Activated T-cell treated with anti-CD3 and anti-CD28 coated beads for 24 hours (primary cell): ENCODE data around the gene STK17A.
A peak's percentile ranks its signal among the peaks of the same experiment; 100 is the strongest.

Experiments used
- DNase-seq: peaks from one replicate; pipeline ENCODE4 v3.0.0-alpha.2; 2020; ENCODE audit warnings: low read depth

Gene STK17A

DNA sequence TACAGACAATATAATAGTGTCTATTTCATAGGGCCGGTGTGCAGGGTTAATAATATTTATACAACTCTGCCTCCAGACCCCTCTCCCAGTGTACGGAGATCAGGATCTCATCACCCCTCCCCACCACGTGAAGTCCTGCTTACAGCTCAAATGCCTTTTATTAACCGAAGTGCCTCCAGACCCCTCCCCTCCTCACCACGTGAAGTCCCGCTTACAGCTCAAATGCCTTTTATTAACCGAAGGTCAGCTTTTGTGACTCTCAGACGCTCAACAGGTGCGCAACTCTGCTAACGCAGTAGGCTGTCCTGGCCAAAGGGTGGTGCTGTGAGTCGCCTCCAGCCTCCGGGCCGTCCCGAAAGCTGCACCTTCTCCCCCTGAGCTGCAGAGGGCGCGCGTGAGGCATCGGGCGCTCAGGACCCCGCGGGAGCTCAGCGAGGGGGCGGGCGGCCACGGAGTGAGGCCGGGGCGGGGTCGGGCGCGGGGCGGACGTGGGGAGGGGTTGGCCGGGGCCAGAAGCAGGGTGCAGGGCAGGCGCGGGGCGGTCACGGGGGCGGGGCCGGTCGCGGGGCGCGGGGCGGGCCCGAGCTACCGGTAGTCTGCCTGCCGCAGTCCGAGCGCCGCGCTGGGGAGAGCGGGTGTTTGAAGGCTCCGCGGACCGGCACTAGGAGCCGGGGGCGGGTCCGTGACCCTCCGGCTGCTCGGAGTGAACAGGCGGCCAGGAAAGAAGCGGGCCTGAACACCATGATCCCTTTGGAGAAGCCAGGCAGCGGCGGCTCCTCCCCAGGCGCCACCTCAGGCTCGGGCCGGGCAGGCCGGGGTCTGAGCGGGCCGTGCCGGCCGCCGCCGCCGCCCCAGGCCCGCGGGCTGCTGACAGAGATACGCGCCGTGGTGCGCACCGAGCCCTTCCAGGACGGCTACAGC, at the start of gene STK17A:
Gene STK17A, plus strand, starts transcription at position 606 of the 921 bp plus-strand sequence. Its CDS starts 136 bp downstream, at position 742.
- DNase-seq: peak; percentile 95

GRCh38 chr7:43533801-43534479, 49.0 kb upstream of the STK17A start:
- DNase-seq: no peak

GRCh38 chr7:43535031-43535451, 47.9 kb upstream of the STK17A start:
- DNase-seq: no peak

- DNase-seq: no peak
Observed at GRCh38 chr7:43535810-43536585, 46.9 kb upstream of the STK17A start.

GRCh38 chr7:43536773-43537172, 46.1 kb upstream of the STK17A start:
- no peak for DNase-seq

DNA sequence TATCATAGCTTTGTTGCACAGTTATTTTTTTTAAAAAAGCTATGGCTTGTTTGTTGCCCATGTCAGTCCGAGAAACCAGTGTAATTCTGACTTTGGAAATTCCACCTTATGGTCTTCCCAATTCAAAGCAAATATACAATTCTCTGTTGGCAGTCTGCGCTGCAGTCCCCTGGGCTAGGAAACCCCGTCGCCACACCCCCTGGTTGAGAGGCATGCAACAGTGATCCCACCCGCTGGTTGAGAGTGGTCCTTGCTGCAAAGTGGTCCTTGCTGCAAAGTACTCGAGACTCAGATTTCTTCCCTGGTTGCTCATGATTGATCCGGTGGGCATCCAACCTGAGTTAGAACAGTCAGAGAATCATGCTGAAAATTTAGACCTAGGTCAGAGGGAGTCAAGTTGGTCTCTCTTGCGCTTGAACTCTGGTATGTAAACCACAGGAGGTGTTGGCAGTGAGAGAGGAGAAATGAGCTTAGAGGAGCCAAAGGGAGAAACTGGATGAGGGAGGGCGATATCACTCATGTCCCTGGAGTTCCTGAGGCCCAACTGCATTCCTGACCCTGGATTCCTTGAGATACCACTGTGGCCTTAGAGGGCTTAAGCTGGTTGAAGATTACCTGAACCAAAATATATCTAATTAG, 45.0 kb upstream of the STK17A start:
- DNase-seq: no peak

- no peak for DNase-seq
Observed at GRCh38 chr7:43538404-43538771, 44.5 kb upstream of the STK17A start.

DNA sequence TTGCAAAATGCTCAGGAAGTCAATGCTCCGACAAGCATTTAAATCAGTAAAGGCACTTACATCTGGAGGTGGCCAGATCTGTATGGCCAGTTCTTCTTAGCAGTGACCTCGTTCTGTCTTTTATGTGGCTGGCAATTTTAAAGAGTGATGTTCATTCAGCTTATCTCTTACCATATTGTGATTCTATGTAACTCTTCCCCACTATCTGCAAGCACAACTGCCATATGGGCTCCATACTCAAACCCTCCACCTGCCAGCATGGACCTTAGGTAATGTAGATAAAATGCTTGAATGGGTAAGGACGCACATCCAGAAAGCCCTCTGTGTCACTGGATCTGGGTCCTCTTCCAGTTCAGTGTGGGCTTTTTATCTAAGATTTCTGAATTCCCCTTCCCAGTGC, 42.4 kb upstream of the STK17A start:
- no peak for DNase-seq

- no peak for DNase-seq
Observed at GRCh38 chr7:43542716-43543115, 40.2 kb upstream of the STK17A start.

GRCh38 chr7:43546231-43546630, 36.7 kb upstream of the STK17A start:
- DNase-seq: no peak

GRCh38 chr7:43550427-43550826, 32.5 kb upstream of the STK17A start:
- no peak for DNase-seq

GRCh38 chr7:43552122-43552521, 30.8 kb upstream of the STK17A start:
- no peak for DNase-seq

GRCh38 chr7:43553999-43554398, 28.9 kb upstream of the STK17A start:
- DNase-seq: no peak

DNA sequence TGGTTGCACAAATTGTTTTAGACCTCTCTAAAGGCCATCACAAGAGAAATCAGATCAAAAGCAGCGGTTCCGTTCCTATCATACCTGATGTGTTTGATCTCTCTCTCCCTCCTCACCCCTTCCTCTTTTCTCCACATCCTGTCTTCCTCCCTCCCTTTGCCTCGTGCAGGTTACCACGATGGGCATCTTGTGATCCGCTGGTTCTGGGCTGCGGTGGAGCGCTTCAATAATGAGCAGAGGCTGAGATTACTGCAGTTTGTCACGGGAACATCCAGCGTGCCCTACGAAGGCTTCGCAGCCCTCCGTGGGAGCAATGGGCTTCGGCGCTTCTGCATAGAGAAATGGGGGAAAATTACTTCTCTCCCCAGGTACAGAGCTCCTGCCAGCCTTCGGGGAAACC, 28.5 kb upstream of the STK17A start:
- DNase-seq: no peak

- DNase-seq: no peak
Observed at GRCh38 chr7:43557831-43558495, 24.9 kb upstream of the STK17A start.

- DNase-seq: no peak
Observed at GRCh38 chr7:43559171-43559945, 23.6 kb upstream of the STK17A start.

DNA sequence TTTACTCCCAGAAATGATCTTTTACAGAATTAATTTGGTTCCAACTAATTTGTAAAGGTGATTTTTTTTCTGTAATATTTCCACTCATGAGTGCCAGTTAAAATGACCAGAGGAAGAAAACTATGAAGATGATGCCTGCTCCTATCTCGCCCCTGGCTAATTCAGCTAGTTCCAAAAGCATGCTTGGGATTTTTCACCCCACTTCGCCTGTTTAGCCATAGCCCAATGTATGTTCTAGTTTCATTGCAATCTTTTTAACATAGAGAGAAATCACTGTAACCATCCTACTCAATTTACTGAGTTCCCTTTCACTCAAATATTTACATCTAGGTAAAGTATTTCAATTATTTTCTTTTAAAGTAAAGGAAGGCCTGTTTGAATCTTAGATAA, 23.0 kb upstream of the STK17A start:
- DNase-seq: no peak

DNA sequence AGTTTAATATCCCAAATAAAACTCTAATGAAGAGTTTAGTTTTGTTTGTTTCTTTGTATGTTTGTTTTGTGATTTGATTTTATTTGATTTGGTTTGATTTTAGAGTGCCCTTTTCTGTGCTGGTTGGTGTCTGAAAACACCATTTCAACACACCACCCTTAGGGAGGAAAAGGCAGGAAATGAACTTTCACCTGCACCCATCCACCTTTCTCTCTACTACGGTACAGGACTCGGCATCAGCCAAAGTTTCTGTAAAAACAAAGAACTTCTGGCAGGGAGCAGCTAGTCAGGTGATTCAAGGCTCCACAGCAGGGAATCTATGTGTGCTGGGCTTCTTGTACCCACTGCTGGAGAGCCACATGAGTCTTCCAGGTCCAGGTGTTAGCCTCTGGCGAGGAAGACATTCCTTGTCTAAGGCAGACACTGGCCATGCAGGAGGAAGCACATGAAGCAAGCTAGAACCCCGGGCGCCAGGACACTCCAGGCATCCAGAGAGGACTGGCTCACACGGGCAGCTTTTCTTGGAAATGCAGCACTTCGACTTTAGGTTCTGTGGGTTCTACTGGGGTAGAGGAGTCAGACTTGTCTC, 22.1 kb upstream of the STK17A start:
- DNase-seq: no peak

GRCh38 chr7:43562383-43562782, 20.5 kb upstream of the STK17A start:
- no peak for DNase-seq

DNA sequence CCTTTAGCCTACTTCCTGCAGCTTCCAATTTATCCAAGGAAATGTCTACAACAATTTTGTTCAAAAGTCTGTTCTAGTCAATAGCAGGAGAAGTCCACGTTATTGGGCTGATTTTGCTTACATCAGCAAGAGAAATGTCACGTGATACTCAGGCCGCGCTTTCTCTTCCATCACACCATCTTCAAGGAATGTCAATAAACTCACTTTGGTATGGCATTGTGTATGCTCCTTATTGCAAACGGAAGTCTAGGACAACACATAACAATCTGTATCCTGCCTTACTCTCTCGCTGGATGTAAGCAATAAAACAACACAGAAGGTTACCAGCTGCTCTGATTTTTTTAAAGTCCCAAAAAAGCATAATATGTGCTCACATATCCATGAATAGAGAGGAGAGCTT, 17.1 kb upstream of the STK17A start:
- no peak for DNase-seq
